H1 (cell line): ENCODE data around the gene DGKI. TPM values are rescaled to one million over a fixed set of nuclear protein-coding genes. Genes with fewer than 3 reads are reported as not detected.

ENCODE experiments used
- CTCF ChIA-PET: fragments of 300-600 bp; sonication (Branson Sonifier 250); formaldehyde crosslinking; loops from one replicate; lab custom pipeline; 2021; ENCODE audit not compliant: partially characterized antibody; lab: Charles Lee
- POLR2A ChIA-PET: fragments of 300-600 bp; sonication (Branson Sonifier 250); formaldehyde crosslinking; loops from one replicate; lab custom pipeline; 2021; ENCODE audit warnings: inconsistent platforms; ENCODE audit not compliant: partially characterized antibody; lab: Charles Lee
- DNase-seq, 2 experiments: peaks; one replicate each; pipeline versions ENCODE4 v3.0.0 to v3.0.0-alpha.2; 2010 to 2022; ENCODE audit warnings: low spot score in 2 of 2, low read depth in 1 of 2, mixed read lengths in 1 of 2
- FAIRE-seq: peaks from 2 replicates; lab custom pipeline; 2011; peaks lifted over from hg19 to GRCh38; lab: Jason Lieb, UNC
- H2AFZ ChIP-seq: 2 replicates; pipeline ENCODE4 v1.8.1; 2012; ENCODE audit warnings: low read length, inconsistent platforms
- H2AK5ac ChIP-seq: 2 replicates; pipeline ENCODE4 v1.6.1; 2013; ENCODE audit warnings: low read depth, low read length
- H2BK120ac ChIP-seq: replicated peaks from 2 replicates; pipeline ENCODE3; 2013; ENCODE audit warnings: low read depth, low read length, inconsistent platforms
- H2BK12ac ChIP-seq: 2 replicates; pipeline ENCODE4 v1.6.1; 2013; ENCODE audit warnings: low read depth, low read length
- H2BK15ac ChIP-seq: 2 replicates; pipeline ENCODE4 v1.6.1; 2013; ENCODE audit warnings: low read length
- H2BK20ac ChIP-seq: 2 replicates; pipeline ENCODE4 v1.6.1; 2013; ENCODE audit warnings: low read length
- H2BK5ac ChIP-seq: 2 replicates; pipeline ENCODE4 v1.6.1; 2013; ENCODE audit warnings: low read depth, low read length
- H3K14ac ChIP-seq: 2 replicates; pipeline ENCODE4 v1.6.1; 2013; ENCODE audit warnings: inconsistent platforms; ENCODE audit not compliant: insufficient read length
- H3K18ac ChIP-seq: 2 replicates; pipeline ENCODE4 v1.6.1; 2013; ENCODE audit warnings: low read length; ENCODE audit errors: extremely low read depth
- H3K23ac ChIP-seq: 2 replicates; pipeline ENCODE4 v1.6.1; 2013; ENCODE audit warnings: inconsistent platforms; ENCODE audit not compliant: insufficient read length
- H3K23me2 ChIP-seq: 2 replicates; pipeline ENCODE4 v1.6.1; 2013; ENCODE audit warnings: low read depth, low read length
- H3K27ac ChIP-seq: 2 replicates; pipeline ENCODE4 v1.6.1; 2011; ENCODE audit warnings: low read depth, low read length, inconsistent platforms
- H3K27me3 ChIP-seq, 4 experiments: replicated peaks in 1 of 4; 1 replicate in 1 of 4; 2 replicates in 3 of 4; pipeline versions ENCODE4 v1.6.1 to v1.8.1; 2011 to 2013; ENCODE audit warnings: low read length in 3 of 4, mild to moderate bottlenecking in 3 of 4, inconsistent platforms in 2 of 4, mixed read lengths in 2 of 4, moderate library complexity in 1 of 4; ENCODE audit not compliant: control insufficient read depth in 3 of 4, insufficient read depth in 3 of 4; ENCODE audit errors: extremely low read depth in 1 of 4
- H3K36me3 ChIP-seq, 4 experiments: 2 replicates each; pipeline versions ENCODE4 v1.6.1 to v1.8.1; 2011 to 2013; ENCODE audit warnings: mild to moderate bottlenecking in 4 of 4, low read length in 3 of 4, moderate library complexity in 2 of 4, control low read depth in 1 of 4, inconsistent platforms in 1 of 4; ENCODE audit not compliant: insufficient read depth in 4 of 4, control insufficient read depth in 2 of 4
- H3K4ac ChIP-seq: replicated peaks from 2 replicates; pipeline ENCODE3; 2013; ENCODE audit warnings: low read length, low read depth, mixed read lengths, inconsistent platforms; ENCODE audit not compliant: insufficient read length
- H3K4me1 ChIP-seq, 4 experiments: replicated peaks in 1 of 4; 1 replicate in 1 of 4; 2 replicates in 3 of 4; pipeline versions ENCODE4 v1.6.1 to v1.8.1; 2011 to 2013; ENCODE audit warnings: low read length in 3 of 4, inconsistent platforms in 2 of 4, mixed read lengths in 1 of 4; ENCODE audit not compliant: insufficient read depth in 4 of 4, control insufficient read depth in 3 of 4
- H3K4me2 ChIP-seq, 2 experiments: 2 replicates each; pipeline versions ENCODE4 v1.6.1 to v1.8.1; 2011 to 2013; ENCODE audit warnings: low read depth in 2 of 2, low read length in 2 of 2, control low read depth in 1 of 2, inconsistent platforms in 1 of 2, mild to moderate bottlenecking in 1 of 2; ENCODE audit not compliant: insufficient read depth in 1 of 2
- H3K4me3 ChIP-seq, 4 experiments: fragments of 200-600, 300-600 bp in 1 of 4; sonication (generic), shearing (Covaris generic), sonication (Bioruptor Twin) in 1 of 4; 2 replicates each; pipeline versions ENCODE4 v1.5.1 to v1.8.1; 2011 to 2016; ENCODE audit warnings: low read length in 4 of 4, low read depth in 3 of 4, control low read depth in 2 of 4, inconsistent platforms in 2 of 4, mild to moderate bottlenecking in 2 of 4, mixed read lengths in 1 of 4, moderate library complexity in 1 of 4; ENCODE audit not compliant: insufficient read depth in 2 of 4; ENCODE audit errors: extremely low read depth in 1 of 4
- H3K56ac ChIP-seq: replicated peaks from 2 replicates; pipeline ENCODE3; 2013; ENCODE audit warnings: low read depth, mild to moderate bottlenecking, mixed read lengths, low read length, inconsistent platforms; ENCODE audit not compliant: insufficient read length
- H3K79me1 ChIP-seq: 2 replicates; pipeline ENCODE4 v1.6.1; 2013; ENCODE audit warnings: low read depth, low read length, control low read depth
- H3K79me2 ChIP-seq, 2 experiments: 2 replicates each; pipeline versions ENCODE4 v1.6.1 to v1.8.1; 2012 to 2013; ENCODE audit warnings: low read length in 2 of 2, mild to moderate bottlenecking in 2 of 2, inconsistent platforms in 1 of 2; ENCODE audit not compliant: insufficient read depth in 2 of 2, control insufficient read depth in 1 of 2
- H3K9ac ChIP-seq, 4 experiments: replicated peaks in 1 of 4; 1 replicate in 1 of 4; 2 replicates in 3 of 4; pipeline versions ENCODE4 v1.6.1 to v1.8.1; 2011 to 2013; ENCODE audit warnings: low read depth in 3 of 4, low read length in 3 of 4, control low read depth in 2 of 4, mild to moderate bottlenecking in 2 of 4, moderate library complexity in 2 of 4, inconsistent platforms in 1 of 4; ENCODE audit errors: extremely low read depth in 1 of 4
- H3K9me3 ChIP-seq, 2 experiments: 2 replicates each; pipeline versions ENCODE4 v1.6.1 to v1.8.1; 2012 to 2013; ENCODE audit warnings: mild to moderate bottlenecking in 2 of 2, moderate library complexity in 2 of 2, control low read depth in 1 of 2, inconsistent platforms in 1 of 2, low read depth in 1 of 2, low read length in 1 of 2, mixed read lengths in 1 of 2; ENCODE audit not compliant: insufficient read depth in 2 of 2
- H4K20me1 ChIP-seq, 2 experiments: replicated peaks in 1 of 2; 2 replicates each; pipeline versions ENCODE3 to v1.8.1; 2011 to 2013; ENCODE audit warnings: inconsistent platforms in 2 of 2, low read length in 2 of 2, mild to moderate bottlenecking in 1 of 2; ENCODE audit not compliant: insufficient read depth in 2 of 2, control insufficient read depth in 1 of 2
- H4K5ac ChIP-seq: 2 replicates; pipeline ENCODE4 v1.6.1; 2013; ENCODE audit warnings: low read length, low read depth, mixed read lengths, inconsistent platforms; ENCODE audit not compliant: insufficient read length
- H4K8ac ChIP-seq: 2 replicates; pipeline ENCODE4 v1.8.0; 2013; ENCODE audit warnings: mild to moderate bottlenecking, moderate library complexity, low read length, inconsistent platforms; ENCODE audit not compliant: insufficient read depth; ENCODE audit errors: extremely low read depth
- H4K91ac ChIP-seq: replicated peaks from 2 replicates; pipeline ENCODE3; 2013; ENCODE audit warnings: low read length, mixed read lengths, inconsistent platforms; ENCODE audit not compliant: insufficient read length
- BACH1 ChIP-seq: IDR thresholded peaks from 2 replicates; pipeline ENCODE4 v1.6.1; 2012; ENCODE audit warnings: low read length, improper control_type of control experiment
- BCL11A ChIP-seq, 2 experiments: IDR thresholded peaks; one replicate each; pipeline ENCODE4 v1.6.1; 2011; ENCODE audit warnings: low read depth in 2 of 2, low read length in 2 of 2, mild to moderate bottlenecking in 2 of 2
- CBX8 ChIP-seq: fragments of 300-800, 300-1000 bp; sonication (generic); IDR thresholded peaks from 2 replicates; pipeline ENCODE4 v1.7.1; 2016; ENCODE audit warnings: low read depth, low read length, borderline replicate concordance
- CHD1 ChIP-seq: IDR thresholded peaks from 2 replicates; pipeline ENCODE4 v1.6.1; 2012; ENCODE audit warnings: low read depth, low read length, improper control_type of control experiment
- FOSL1 ChIP-seq: IDR thresholded peaks from 2 replicates; pipeline ENCODE4 v1.6.1; 2011; ENCODE audit warnings: mild to moderate bottlenecking, low read depth, low read length, moderate library complexity; ENCODE audit not compliant: insufficient read depth
- GABPA ChIP-seq: IDR thresholded peaks from 2 replicates; pipeline ENCODE4 v1.6.1; 2011; ENCODE audit warnings: mild to moderate bottlenecking, low read length, moderate library complexity, borderline replicate concordance; ENCODE audit not compliant: insufficient read depth
- PHF8 ChIP-seq: fragments of 200-600 bp; sonication (generic); conservative IDR thresholded peaks from 2 replicates; pipeline ENCODE4 v1.7.1; 2012; ENCODE audit warnings: low read depth, mild to moderate bottlenecking, inconsistent platforms, low read length, moderate library complexity
- POU5F1 ChIP-seq: IDR thresholded peaks from 2 replicates; pipeline ENCODE4 v1.6.1; 2011; ENCODE audit warnings: low read depth, mild to moderate bottlenecking, low read length, moderate library complexity
- RAD21 ChIP-seq, 2 experiments: IDR thresholded peaks in 1 of 2; conservative IDR thresholded peaks in 1 of 2; 2 replicates each; pipeline ENCODE4 v1.6.1; 2011; ENCODE audit warnings: low read depth in 2 of 2, low read length in 2 of 2, improper control_type of control experiment in 1 of 2, inconsistent platforms in 1 of 2, mild to moderate bottlenecking in 1 of 2, moderate library complexity in 1 of 2
- RBBP5 ChIP-seq: IDR thresholded peaks from 2 replicates; pipeline ENCODE4 v1.7.1; 2012; ENCODE audit warnings: low read depth, mild to moderate bottlenecking, inconsistent platforms, low read length, moderate library complexity, borderline replicate concordance
- WGBS, 2 experiments: shearing (Covaris generic) in 1 of 2; methylation state at CpG; one replicate each; pipeline versions ENCODE4 v1.1.6 to v1.1.7; 2013 to 2015; ENCODE audit warnings: low lambda C conversion rate in 2 of 2, mixed read lengths in 2 of 2, inconsistent platforms in 1 of 2, low coverage in 1 of 2, missing lambda C conversion rate in 1 of 2; ENCODE audit not compliant: insufficient replicate concordance in 2 of 2, insufficient coverage in 1 of 2, insufficient read length in 1 of 2; ENCODE audit errors: extremely low coverage in 1 of 2, missing lambda C conversion rate in 1 of 2; 5-methylcytosine and 5-hydroxymethylcytosine counted together
- polyA plus RNA-seq, 7 experiments: library from polyadenylated mRNA; depleted of rRNA in 3 of 7; stranded (reverse) in 5 of 7; unstranded in 2 of 7; fragments of >200 nt in 5 of 7; fragments of 200-250 nt in 2 of 7; gene quantifications; 1 replicate in 5 of 7; 2 replicates in 1 of 7; 4 replicates in 1 of 7; pipeline versions ENCODE4 v1.2.1 to v1.2.3, GENCODE V29; 2011 to 2013; ENCODE audit warnings: missing spikeins in 2 of 7, mixed read lengths in 2 of 7
- total RNA-seq: library from RNA; stranded (reverse); fragmentation: NEBNext Ultra II Directional; extraction: Animal tissue kit (Norgen Biotek cat#: 25700); gene quantifications from 2 replicates; pipeline ENCODE4 v1.2.1, GENCODE V29; 2021

Gene DGKI
- total and polyA plus RNA-seq, 2 of the 8 experiments (the other 6 are each of a cell fraction or from before 2014, with no cell fraction given) = 0.20 to 0.71 TPM

DNA sequence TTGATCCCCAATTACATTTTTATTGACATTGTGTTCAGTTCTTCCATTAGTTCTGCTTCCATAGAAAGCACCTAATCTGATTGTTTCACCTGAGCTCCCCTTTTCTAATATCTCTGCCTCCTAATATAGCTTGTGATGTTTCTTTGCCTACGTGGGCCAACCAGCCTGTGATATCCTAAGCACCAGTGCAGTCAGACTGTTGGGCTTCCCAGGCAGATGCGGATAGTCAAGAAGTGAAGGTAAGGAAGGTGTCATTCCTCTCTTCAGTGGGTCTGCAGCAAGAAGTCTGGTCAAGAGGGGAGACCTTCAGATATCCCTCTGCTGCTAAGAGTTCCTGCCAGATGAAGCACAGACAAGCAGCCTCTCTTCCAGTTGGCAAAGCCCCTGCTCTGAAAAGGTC, 16.2 kb upstream of the DGKI start:
- no peak overlapping the region for H2AK5ac ChIP-seq
- H4K8ac ChIP-seq = no peak overlapping the region
- H3K9me3 ChIP-seq = no peaks in the 10 kb centered on the region
- H3K14ac ChIP-seq = no peak overlapping the region
- no peak overlapping the region for H2BK120ac ChIP-seq
- no peaks in the 10 kb centered on the region for H4K20me1 ChIP-seq
- WGBS, 2 experiments = 87% methylated on average over 2 of the region's 2 CpGs; no CpG with 5 or more reads in 1 of the 2 experiments
- H3K79me2 ChIP-seq = no peaks in the 10 kb centered on the region
- DNase-seq (no peak), FAIRE-seq (no peak)
- H3K18ac ChIP-seq = no peak overlapping the region
- no peak overlapping the region for H3K27ac ChIP-seq
- no peak overlapping the region for H2BK15ac ChIP-seq
- no peak overlapping the region for H2BK5ac ChIP-seq
- no peak overlapping the region for H3K23ac ChIP-seq
- CTCF ChIA-PET = interaction anchor here (0.7 to 1.7 kb wide), 4 partner anchors 24 to 229 kb away, joined by 3 to 10 read pairs (median 4); no protein-coding TSS in a partner anchor
- H2BK12ac ChIP-seq = no peak overlapping the region
- H3K23me2 ChIP-seq = no peaks in the 10 kb centered on the region
- H2BK20ac ChIP-seq = no peak overlapping the region
- H2AFZ ChIP-seq = no peak overlapping the region
- no peak overlapping the region for H3K4me2 ChIP-seq
- H3K9ac ChIP-seq = no peak overlapping the region
- H3K27me3 ChIP-seq = no peaks in the 10 kb centered on the region
- H3K56ac ChIP-seq = no peak overlapping the region
- H3K4ac ChIP-seq = no peak overlapping the region
- H4K5ac ChIP-seq = no peak overlapping the region
- POLR2A ChIA-PET = interaction anchor here (0.7 to 1.6 kb wide), 2 partner anchors 10 to 17 kb away, joined by 3 to 5 read pairs; no protein-coding TSS in a partner anchor
- H3K36me3 ChIP-seq = peaks cover 0 to 7% (median 0%) of the 10 kb centered on the region in 4 experiments; a peak in 3 of 8 replicates
- peaks cover 0 to 3% (median 0%) of the 10 kb centered on the region in 4 experiments; a peak in 1 of 7 replicates for H3K4me1 ChIP-seq
- H4K91ac ChIP-seq = no peak overlapping the region
- no peaks in the 10 kb centered on the region for H3K79me1 ChIP-seq
- H3K4me3 ChIP-seq = no peak overlapping the region
- TF ChIP-seq POU5F1 (no peak), CHD1 (no peak), RBBP5 (no peak), CBX8 (no peak), GABPA (no peak), FOSL1 (no peak), PHF8 (no peak), BACH1 (no peak), RAD21 (IDR thresholded peaks at IDR 0.05 in 1 of 2, conservative IDR thresholded peaks at IDR 0.05 in 1 of 2; ENCODE audit: low read depth in 2 of 2, low read length in 2 of 2) (no peak), BCL11A (IDR thresholded peaks at IDR 0.05; ENCODE audit: low read depth in 2 of 2, low read length in 2 of 2) (no peak)
